Adrenal gland (tissue), 12 donors: Measurements from ENCODE around the gene PKNOX2. TPM values are rescaled to one million over a fixed set of nuclear protein-coding genes. Genes with fewer than 3 reads are reported as not detected.

Experiments used
- DNase-seq, 7 donors: peaks; one replicate each; pipeline ENCODE4 v3.0.0-alpha.2; 2019 to 2020
- H3K27ac ChIP-seq, 5 donors: fragments of 200-600 bp; sonication (generic) in 4 of 5; 1 replicate in 3 of 5; 2 replicates in 2 of 5; pipeline versions ENCODE4 v1.5.1 to v1.8.0; 2016 to 2020; ENCODE audit warnings: mild to moderate bottlenecking in 1 of 5
- H3K27me3 ChIP-seq: fragments of 200-600 bp; 2 replicates; pipeline ENCODE4 v1.8.0; 2021
- H3K36me3 ChIP-seq, 2 donors: fragments of 200-600 bp; replicated peaks in 1 of 2; 1 replicate in 1 of 2; 2 replicates in 1 of 2; pipeline versions ENCODE4 v1.5.1 to v1.8.0; 2018 to 2022
- H3K4me1 ChIP-seq, 2 donors: fragments of 200-600 bp; replicated peaks in 1 of 2; 1 replicate in 1 of 2; 2 replicates in 1 of 2; pipeline versions ENCODE4 v1.5.1 to v1.8.0; 2018 to 2021
- H3K4me3 ChIP-seq, 4 donors: fragments of 200-600 bp; sonication (generic) in 3 of 4; one replicate each; pipeline ENCODE4 v1.5.1; 2016 to 2018
- H3K9me3 ChIP-seq, 3 donors: fragments of 200-600 bp; sonication (generic) in 1 of 3; replicated peaks in 1 of 3; 1 replicate in 2 of 3; 2 replicates in 1 of 3; pipeline versions ENCODE4 v1.5.1 to v1.8.0; 2016 to 2021
- POLR2A ChIP-seq, 2 donors: fragments of 450-650 bp; IDR thresholded peaks; one replicate each; pipeline ENCODE4 v1.6.1; 2017; ENCODE audit warnings: antibody characterized with exemption in 2 of 2, mild to moderate bottlenecking in 2 of 2, moderate library complexity in 1 of 2
- WGBS, 4 donors: extraction: QIAGEN DNeasy Blood & Tissue Kit in 2 of 4; methylation state at CpG; one replicate each; pipeline versions ENCODE4 v1.1.5 to v1.1.7; 2013 to 2017; 5-methylcytosine and 5-hydroxymethylcytosine counted together
- intact Hi-C, 2 donors: fragments of 100-400 bp; cut with DNase I; formaldehyde crosslinking; loops; one replicate each; pipeline versions ENCODE4 v1.14.1 to v1.15.0; 2022 to 2023
- polyA plus RNA-seq, 3 donors: library from polyadenylated mRNA; stranded (reverse); fragments of 200-250 nt in 2 of 3; fragments of 350-450 nt in 1 of 3; fragmentation: Illumina TruSeq in 1 of 3; extraction: RNeasy Lipid Tissue Mini Kit (QIAGEN cat#74804) in 1 of 3; gene quantifications; one replicate each; pipeline ENCODE4 v1.2.3, GENCODE V29; 2013 to 2014
- total RNA-seq, 9 donors: library from RNA; depleted of rRNA in 4 of 9; stranded (reverse); fragments of >200 nt in 4 of 9; fragments of 120-200 nt in 1 of 9; fragmentation: NEBNext Ultra II Directional in 1 of 9; extraction: Animal tissue kit (Norgen Biotek cat#: 25700) in 1 of 9; gene quantifications; one replicate each; pipeline versions ENCODE4 v1.1.0 to v1.2.4, GENCODE V29; 2013 to 2023
- TF ChIP-seq, protein P1 (sequence below), 6 experiments: fragments of 450-650 bp in 4 of 6; fragments of 200-600 bp in 2 of 6; sonication (generic) in 1 of 6; IDR thresholded peaks; 1 replicate in 5 of 6; 2 replicates in 1 of 6; pipeline versions ENCODE4 v1.5.1 to v1.8.0; 2016 to 2021; ENCODE audit warnings: antibody characterized with exemption in 6 of 6, mild to moderate bottlenecking in 2 of 6, moderate library complexity in 1 of 6
- donor health status: healthy with polysubstance abuse.
- donor health status: Bipolar disorder and iron deficiency.
- donor health status: DM: yes; HTN: yes; CAD: no.
- donor health status: DM: no; HTN: no; CAD: no.
- donor health status: DM: no; HTN: no; CAD: no.
- donor health status: DM: yes; HTN: yes; CAD: no.

The PKNOX2 gene
- total and polyA plus RNA-seq, 12 donors, result 1.2 to 34.7 (median 3.1) TPM

DNA sequence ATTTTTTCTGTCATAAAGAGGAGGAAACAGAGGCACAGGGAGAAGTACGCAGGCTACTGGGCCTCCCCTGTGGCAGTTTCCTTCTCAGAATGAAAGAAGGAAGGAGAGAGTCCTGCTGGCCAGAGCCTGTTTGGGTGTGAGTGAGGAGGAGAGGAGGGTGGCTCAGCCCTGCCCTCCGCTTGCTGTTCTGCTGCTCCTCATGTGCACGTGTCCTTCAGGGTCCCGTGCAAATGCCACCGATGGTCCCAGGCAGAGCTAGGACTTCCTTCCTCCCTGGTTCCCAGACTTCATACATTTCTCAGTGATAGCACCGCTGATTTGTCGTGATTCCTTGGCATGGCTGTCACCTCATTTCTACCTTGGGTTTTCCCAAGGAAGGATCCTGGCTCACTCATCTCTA lies 88.7 kb downstream of the PKNOX2 start:
- Histone ChIP-seq H3K36me3 (no peaks in the 10 kb centered on the region), H3K4me1 (peaks cover 0 to 5% of the 10 kb centered on the region in 2 donors), H3K4me3 (no peak overlapping the region), H3K27me3 (no peaks in the 10 kb centered on the region), H3K9me3 (no peaks in the 10 kb centered on the region), H3K27ac (no peak overlapping the region)
- intact Hi-C loops, result no loop called here
- WGBS, 4 donors, result 55 to 80% (median 71%) methylated on average over 7 of the region's 7 CpGs
- DNase-seq, result no peak
- no peak for TF ChIP-seq POLR2A (IDR thresholded peaks at IDR 0.05)
- TF ChIP-seq, protein P1, sequence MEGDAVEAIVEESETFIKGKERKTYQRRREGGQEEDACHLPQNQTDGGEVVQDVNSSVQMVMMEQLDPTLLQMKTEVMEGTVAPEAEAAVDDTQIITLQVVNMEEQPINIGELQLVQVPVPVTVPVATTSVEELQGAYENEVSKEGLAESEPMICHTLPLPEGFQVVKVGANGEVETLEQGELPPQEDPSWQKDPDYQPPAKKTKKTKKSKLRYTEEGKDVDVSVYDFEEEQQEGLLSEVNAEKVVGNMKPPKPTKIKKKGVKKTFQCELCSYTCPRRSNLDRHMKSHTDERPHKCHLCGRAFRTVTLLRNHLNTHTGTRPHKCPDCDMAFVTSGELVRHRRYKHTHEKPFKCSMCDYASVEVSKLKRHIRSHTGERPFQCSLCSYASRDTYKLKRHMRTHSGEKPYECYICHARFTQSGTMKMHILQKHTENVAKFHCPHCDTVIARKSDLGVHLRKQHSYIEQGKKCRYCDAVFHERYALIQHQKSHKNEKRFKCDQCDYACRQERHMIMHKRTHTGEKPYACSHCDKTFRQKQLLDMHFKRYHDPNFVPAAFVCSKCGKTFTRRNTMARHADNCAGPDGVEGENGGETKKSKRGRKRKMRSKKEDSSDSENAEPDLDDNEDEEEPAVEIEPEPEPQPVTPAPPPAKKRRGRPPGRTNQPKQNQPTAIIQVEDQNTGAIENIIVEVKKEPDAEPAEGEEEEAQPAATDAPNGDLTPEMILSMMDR (IDR thresholded peaks at IDR 0.05), result no peak

DNA sequence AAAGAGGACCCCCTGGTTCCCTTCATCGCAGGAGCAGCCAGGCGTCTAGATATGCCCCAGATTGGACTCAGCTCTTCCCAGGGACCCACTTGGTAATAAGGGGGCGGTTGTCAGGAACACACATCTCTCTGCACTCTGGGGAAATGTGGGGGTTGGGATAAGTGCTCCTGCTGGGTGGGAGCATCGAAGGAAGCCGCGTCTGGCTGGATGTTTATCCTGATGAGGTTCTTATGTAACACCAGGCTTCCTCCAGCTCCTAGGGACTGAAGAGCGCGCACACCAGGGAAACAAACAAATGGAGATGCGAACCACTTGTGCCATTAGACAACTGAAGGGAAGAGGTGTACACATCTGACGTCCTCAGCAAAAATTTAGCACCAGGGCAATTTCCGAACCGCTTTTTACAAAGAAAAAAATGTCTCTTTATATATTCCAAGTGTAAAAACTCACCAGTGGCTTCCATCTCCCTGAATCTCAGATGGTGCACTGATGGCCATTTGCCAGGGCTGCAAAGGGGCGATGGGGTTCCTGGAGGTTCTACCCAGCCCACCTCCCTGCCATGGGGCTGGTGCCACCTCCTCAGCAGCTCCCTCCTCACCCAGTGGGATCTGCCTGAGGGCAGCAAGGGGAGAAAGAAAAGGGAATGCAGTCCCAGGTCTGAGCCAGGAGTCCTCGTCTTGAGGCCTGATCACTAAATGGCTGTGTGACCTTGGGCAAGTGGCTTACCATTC lies 89.4 kb downstream of the PKNOX2 start:
- DNase-seq, result no peak
- intact Hi-C loops, result no loop called here
- no peak overlapping the region for H3K4me3 ChIP-seq

DNA sequence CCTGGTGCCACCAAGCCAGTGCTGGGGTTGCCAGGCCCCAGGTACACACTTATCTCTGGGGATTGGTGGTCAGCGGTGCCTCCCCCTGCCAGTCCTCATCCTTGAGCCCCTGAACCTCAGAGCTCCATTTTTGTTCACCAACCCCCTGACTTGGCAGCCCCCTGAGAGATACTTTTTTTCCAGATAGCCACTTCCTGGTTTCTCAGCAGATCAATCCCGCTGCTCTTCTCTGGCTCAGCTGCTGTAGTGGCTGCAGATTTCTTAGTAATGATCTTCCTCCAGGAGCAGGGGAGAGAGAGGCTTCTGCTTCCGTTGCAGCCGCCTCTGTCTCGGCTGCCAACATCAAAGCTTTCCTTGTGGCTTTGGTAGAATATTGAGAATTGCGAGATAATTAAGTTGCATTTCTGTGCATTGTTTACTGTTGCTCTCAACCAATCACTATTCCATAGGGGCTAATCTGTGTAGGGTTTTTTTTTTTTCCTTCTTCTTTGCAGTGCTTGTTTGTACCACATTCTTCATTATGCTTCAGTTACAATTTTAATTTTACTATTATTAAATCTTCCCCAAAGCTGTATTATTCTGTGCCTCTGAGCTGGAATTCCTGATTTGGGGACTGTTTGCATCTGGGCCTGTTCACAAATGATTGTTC lies 92.1 kb downstream of the PKNOX2 start:
- no peak for DNase-seq
- WGBS, 4 donors, result 57 to 74% (median 61%) methylated on average over 6 of the region's 6 CpGs
- Histone ChIP-seq H3K27ac (no peak overlapping the region), H3K4me1 (peaks cover 0 to 5% of the 10 kb centered on the region in 2 donors), H3K36me3 (no peaks in the 10 kb centered on the region), H3K4me3 (no peak overlapping the region), H3K27me3 (no peaks in the 10 kb centered on the region), H3K9me3 (no peaks in the 10 kb centered on the region)
- intact Hi-C loops, result no loop called here
- TF ChIP-seq POLR2A (IDR thresholded peaks at IDR 0.05), result no peak

More for the DNA sequence above, 89.4 kb downstream of the PKNOX2 start:
- 68 to 85% (median 80%) methylated on average over 13 to 14 of the region's 14 CpGs for WGBS, 4 donors
- Histone ChIP-seq H3K4me1 (peaks cover 0 to 5% of the 10 kb centered on the region in 2 donors), H3K27me3 (no peaks in the 10 kb centered on the region), H3K27ac (no peak overlapping the region), H3K9me3 (no peaks in the 10 kb centered on the region), H3K36me3 (no peaks in the 10 kb centered on the region)
- no peak for TF ChIP-seq POLR2A (IDR thresholded peaks at IDR 0.05)
- TF ChIP-seq, protein P1 (IDR thresholded peaks at IDR 0.05), result no peak

DNA sequence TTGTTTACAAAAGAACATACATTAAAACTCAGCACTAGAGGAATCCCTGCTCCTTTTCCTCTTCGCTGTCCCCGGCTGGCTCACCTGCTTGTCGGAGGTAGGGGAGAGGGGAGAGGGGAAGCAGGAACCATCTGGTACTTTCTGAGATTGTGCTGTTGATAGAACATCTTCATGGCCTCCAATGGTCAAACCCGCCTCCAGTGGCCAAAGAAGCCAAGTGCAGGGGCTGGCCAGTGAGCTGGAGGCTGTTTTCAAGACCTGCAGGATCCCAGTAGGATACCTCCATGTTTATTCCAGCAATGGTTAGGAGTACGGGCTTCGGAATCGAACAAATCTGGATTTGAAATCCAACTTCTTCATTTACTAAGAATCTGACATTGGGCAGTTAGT lies 92.6 kb downstream of the PKNOX2 start:
- TF ChIP-seq POLR2A (IDR thresholded peaks at IDR 0.05), result no peak
- TF ChIP-seq, protein P1 (IDR thresholded peaks at IDR 0.05), result no peak
- H3K36me3 ChIP-seq, result no peaks in the 10 kb centered on the region
- H3K9me3 ChIP-seq, result no peaks in the 10 kb centered on the region
- no peaks in the 10 kb centered on the region for H3K27me3 ChIP-seq
- intact Hi-C loops, result no loop called here
- 79 to 92% (median 90%) methylated on average over 7 of the region's 7 CpGs for WGBS, 4 donors
- no peak overlapping the region for H3K27ac ChIP-seq
- H3K4me3 ChIP-seq, result no peak overlapping the region
- no peak for DNase-seq
- H3K4me1 ChIP-seq, result peaks cover 0 to 5% of the 10 kb centered on the region in 2 donors
